Bronchial epithelial cell (primary cell): Measurements from ENCODE around the gene ADIPOR2. TPM values are rescaled to one million over a fixed set of nuclear protein-coding genes. Genes with fewer than 3 reads are reported as not detected.

Experiments used
- DNase-seq: peaks from one replicate; pipeline ENCODE4 v3.0.0-alpha.2; 2010; ENCODE audit warnings: low read depth
- FAIRE-seq: peaks from 2 replicates; lab custom pipeline; 2011; peaks lifted over from hg19 to GRCh38; lab: Jason Lieb, UNC
- H3K27me3 ChIP-seq: 2 replicates; pipeline ENCODE4 v1.5.1; 2011; ENCODE audit warnings: low read length; ENCODE audit not compliant: control insufficient read depth, insufficient read depth
- H3K36me3 ChIP-seq: 2 replicates; pipeline ENCODE4 v1.5.1; 2011; ENCODE audit warnings: low read length; ENCODE audit not compliant: control insufficient read depth, insufficient read depth
- H3K4me3 ChIP-seq: 2 replicates; pipeline ENCODE4 v1.5.1; 2011; ENCODE audit warnings: mild to moderate bottlenecking, low read depth, low read length, control low read depth
- CTCF ChIP-seq: IDR thresholded peaks from 2 replicates; pipeline ENCODE4 v1.5.1; 2011; ENCODE audit warnings: mild to moderate bottlenecking, moderate library complexity, low read length, control low read depth, inconsistent platforms; ENCODE audit not compliant: insufficient read depth, severe bottlenecking
- total RNA-seq: library from RNA; depleted of rRNA; stranded (reverse); fragments of >200 nt; gene quantifications from 2 replicates; pipeline ENCODE4 v1.2.1, GENCODE V29; 2014

The ADIPOR2 gene
- total RNA-seq, 1 donor from 2014 or later = 41.6 TPM

DNA sequence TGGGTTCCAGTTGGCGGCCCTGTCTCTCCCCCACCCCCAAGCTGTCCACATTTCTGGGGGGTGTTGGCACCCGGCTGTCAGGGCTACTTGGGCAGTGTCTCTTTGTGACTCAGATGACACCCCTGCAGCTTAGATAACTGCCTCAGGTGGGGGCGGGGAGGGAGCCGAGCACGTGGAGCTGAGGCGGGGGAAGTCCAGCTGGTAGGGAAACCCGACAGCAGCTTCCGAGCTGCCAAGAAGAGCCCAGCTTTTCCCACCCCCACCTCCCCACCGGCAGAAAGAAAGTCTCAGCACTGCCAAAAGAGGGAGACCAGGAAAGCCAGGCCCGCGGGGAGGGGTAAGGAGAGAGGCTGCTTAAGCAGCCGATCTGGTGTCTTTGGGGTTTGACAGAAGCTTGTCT lies 130.9 kb downstream of the ADIPOR2 start:
- H3K27me3 ChIP-seq = peaks cover 18% of the 10 kb centered on the region
- FAIRE-seq = no peak
- no peak for TF ChIP-seq CTCF

DNA sequence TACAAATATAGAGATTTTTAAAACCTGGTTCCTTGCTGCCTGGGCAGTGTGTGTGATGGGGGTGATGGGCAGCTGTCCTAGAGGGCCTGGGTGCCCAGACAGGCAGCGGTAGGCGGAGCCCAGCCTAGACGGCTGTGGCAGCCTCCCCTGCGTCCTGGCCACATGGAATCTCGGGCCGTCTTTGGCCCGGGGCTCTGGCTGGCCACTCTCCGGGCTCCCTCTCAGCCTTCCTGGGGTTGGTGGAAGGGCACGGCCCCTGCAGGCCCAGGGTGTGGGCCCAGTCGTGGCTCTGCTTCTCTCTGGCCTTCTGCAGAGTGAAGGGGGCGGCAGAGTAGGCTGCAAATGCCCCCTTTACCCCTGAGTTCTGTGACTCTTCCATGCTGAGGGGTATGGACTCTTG lies 131.8 kb downstream of the ADIPOR2 start:
- Histone ChIP-seq H3K4me3 (no peak overlapping the region), H3K36me3 (no peaks in the 10 kb centered on the region), H3K27me3 (peaks cover 18% of the 10 kb centered on the region)
- FAIRE-seq (no peak), DNase-seq (no peak)
- TF ChIP-seq CTCF = no peak

More for the DNA sequence above, 130.9 kb downstream of the ADIPOR2 start:
- no peak for DNase-seq
- no peaks in the 10 kb centered on the region for H3K36me3 ChIP-seq
- H3K4me3 ChIP-seq = no peak overlapping the region

DNA sequence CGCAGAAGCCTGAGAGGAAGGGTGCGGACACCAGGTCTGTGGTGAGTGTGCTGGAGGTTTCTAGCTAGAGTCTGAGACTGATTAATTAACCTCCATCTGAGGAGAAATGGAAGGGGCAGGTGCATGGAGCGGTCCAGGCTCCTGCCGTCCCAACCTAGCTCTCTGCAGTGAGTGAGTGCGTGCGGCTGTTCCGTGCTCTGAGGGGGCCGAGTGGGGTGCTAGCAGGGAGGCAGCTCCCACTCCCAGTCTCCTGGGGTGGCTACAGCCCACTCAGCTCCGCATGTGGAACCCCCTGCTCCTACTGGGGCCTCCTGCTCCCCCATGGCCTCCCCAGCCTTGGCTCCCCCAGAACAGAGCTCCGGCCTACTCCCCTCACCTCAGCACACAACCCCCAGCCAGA lies 132.4 kb downstream of the ADIPOR2 start:
- no peak for TF ChIP-seq CTCF
- DNase-seq (no peak), FAIRE-seq (no peak)
- peaks cover 18% of the 10 kb centered on the region for H3K27me3 ChIP-seq
- no peaks in the 10 kb centered on the region for H3K36me3 ChIP-seq
- no peak overlapping the region for H3K4me3 ChIP-seq

DNA sequence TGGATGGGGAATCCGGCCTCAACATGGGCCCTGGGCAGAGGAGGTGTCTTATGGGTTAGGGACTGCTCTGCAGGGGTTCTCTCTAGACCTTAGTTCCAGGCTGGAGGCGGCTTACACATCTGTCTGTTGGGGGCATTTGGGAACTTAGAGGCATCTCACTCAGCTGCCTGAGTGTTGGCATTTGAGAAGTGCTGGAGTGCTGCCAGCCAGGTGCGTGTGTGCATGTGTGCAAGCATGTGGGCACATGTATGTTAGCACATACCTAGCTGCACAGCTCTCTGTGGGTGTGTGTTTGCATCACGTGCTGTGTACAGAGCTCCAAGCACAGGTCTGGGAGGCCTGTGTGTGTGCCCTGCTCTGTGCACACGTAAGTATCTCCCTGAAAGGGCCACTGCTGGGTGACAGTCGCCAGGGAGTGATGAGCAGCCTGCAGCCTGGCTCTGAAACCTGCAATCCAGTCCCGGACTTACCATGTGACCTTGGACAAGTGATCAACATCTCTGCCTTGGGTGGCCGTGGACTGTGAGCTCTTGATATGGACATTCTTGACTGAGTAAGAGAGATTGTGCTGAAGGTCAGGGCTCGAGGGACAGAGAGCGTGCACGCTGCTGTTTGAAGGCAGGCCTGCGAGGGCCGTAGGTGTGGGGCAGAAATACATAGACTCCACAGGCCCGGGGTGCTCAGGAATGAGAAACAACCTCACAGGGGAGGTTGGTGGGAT lies 134.7 kb downstream of the ADIPOR2 start:
- DNase-seq (no peak), FAIRE-seq (no peak)
- peaks cover 17% of the 10 kb centered on the region for H3K27me3 ChIP-seq
- no peak overlapping the region for H3K4me3 ChIP-seq
- H3K36me3 ChIP-seq = no peaks in the 10 kb centered on the region
- TF ChIP-seq CTCF = no peak

GRCh38 chr12:1826401-1826800 lies 135.5 kb downstream of the ADIPOR2 start:
- no peak for TF ChIP-seq CTCF
- no peak for FAIRE-seq
- peaks cover 10% of the 10 kb centered on the region for H3K27me3 ChIP-seq

More at GRCh38 chr12:1826401-1826800, 135.5 kb downstream of the ADIPOR2 start:
- Histone ChIP-seq H3K4me3 (no peak overlapping the region), H3K36me3 (no peaks in the 10 kb centered on the region)
- no peak for DNase-seq
